NT2/D1 (cell line): Measurements from ENCODE around the gene ZNF697.

Experiments
- YY1 ChIP-seq: IDR thresholded peaks from 2 replicates; pipeline ENCODE4 v1.6.1; 2011; ENCODE audit not compliant: insufficient read length, insufficient read depth
- ZNF274 ChIP-seq: IDR thresholded peaks from 2 replicates; pipeline ENCODE4 v1.6.1; 2011; ENCODE audit warnings: mild to moderate bottlenecking, low read depth, low read length

GRCh38 chr1:119651133-119651532 is 3.1 kb upstream of the ZNF697 start:
- TF ChIP-seq ZNF274 (no peak), YY1 (no peak)
